Calu3 (cell line): ENCODE data around the gene PAQR3. TPM values are rescaled to one million over a fixed set of nuclear protein-coding genes. Genes with fewer than 3 reads are reported as not detected.

ENCODE experiments used
- BruUV-seq: library from RNA; stranded (reverse); fragments of 400-500 nt; replicated peaks from 2 replicates; lab custom pipeline; 2021; lab: Mats Ljungman, UMichigan
- CTCF ChIA-PET: fragments of 300-600 bp; sonication (Branson Sonifier 250); formaldehyde crosslinking; loops from one replicate; lab custom pipeline; 2022; ENCODE audit warnings: antibody characterized with exemption; lab: Charles Lee
- DNase-seq: peaks from one replicate; pipeline ENCODE4 v3.0.0; 2022
- H3K27ac Mint-ChIP-seq: one replicate; pipeline ENCODE4 v1.8.0; 2022; ENCODE audit warnings: mixed read lengths; ENCODE audit not compliant: unreplicated experiment
- H3K27me3 Mint-ChIP-seq: one replicate; pipeline ENCODE4 v1.8.0; 2022; ENCODE audit warnings: mixed read lengths; ENCODE audit not compliant: unreplicated experiment
- H3K36me3 Mint-ChIP-seq: one replicate; pipeline ENCODE4 v1.8.0; 2022; ENCODE audit warnings: mild to moderate bottlenecking, moderate library complexity, mixed read lengths; ENCODE audit not compliant: insufficient read depth, unreplicated experiment
- H3K4me1 Mint-ChIP-seq: one replicate; pipeline ENCODE4 v1.8.0; 2022; ENCODE audit warnings: mild to moderate bottlenecking, low read depth, mixed read lengths; ENCODE audit not compliant: unreplicated experiment
- H3K4me3 Mint-ChIP-seq: one replicate; pipeline ENCODE4 v1.8.0; 2022; ENCODE audit warnings: mild to moderate bottlenecking, low read depth, moderate library complexity, mixed read lengths; ENCODE audit not compliant: unreplicated experiment
- H3K9me3 Mint-ChIP-seq: one replicate; pipeline ENCODE4 v1.8.0; 2022; ENCODE audit warnings: low read depth, mixed read lengths; ENCODE audit not compliant: unreplicated experiment
- CTCF ChIP-seq: fragments of 200-600 bp; IDR thresholded peaks from one replicate; pipeline ENCODE4 v1.8.0; 2022; ENCODE audit warnings: antibody characterized with exemption; ENCODE audit not compliant: unreplicated experiment
- intact Hi-C: fragments of 100-400 bp; cut with micrococcal nuclease; formaldehyde crosslinking; loops from one replicate; pipeline ENCODE4 v1.10.0; 2022; ENCODE audit not compliant: unreplicated experiment
- total RNA-seq: library from RNA; stranded (reverse); gene quantifications from 2 replicates; pipeline ENCODE4 v1.2.3, GENCODE V29; 2022

Gene PAQR3
- total RNA-seq, 1 experiment from 2014 or later, result 14.1 TPM

- peaks cover 11% of the 10 kb centered on the region for H3K4me1 Mint-ChIP-seq
Measured at GRCh38 chr4:78930016-78930629, 9.1 kb downstream of the PAQR3 start.

GRCh38 chr4:78928835-78929234, 10.4 kb downstream of the PAQR3 start:
- Mint-ChIP-seq H3K9me3 (no peaks in the 10 kb centered on the region), H3K27ac (no peak overlapping the region), H3K36me3 (no peaks in the 10 kb centered on the region), H3K27me3 (no peaks in the 10 kb centered on the region), H3K4me3 (no peak overlapping the region), H3K4me1 (no peaks in the 10 kb centered on the region)
- BruUV-seq, result no TSS peak
- intact Hi-C loops, result no loop called here
- TF ChIP-seq CTCF, result no peak
- CTCF ChIA-PET, result no interaction called here
- no peak for DNase-seq

More at GRCh38 chr4:78930016-78930629, 9.1 kb downstream of the PAQR3 start:
- no peaks in the 10 kb centered on the region for H3K27me3 Mint-ChIP-seq
- no peaks in the 10 kb centered on the region for H3K9me3 Mint-ChIP-seq
- no peak overlapping the region for H3K27ac Mint-ChIP-seq
- no peaks in the 10 kb centered on the region for H3K36me3 Mint-ChIP-seq
- DNase-seq, result no peak
- no peak for TF ChIP-seq CTCF
- CTCF ChIA-PET, result no interaction called here
- no peak overlapping the region for H3K4me3 Mint-ChIP-seq
- BruUV-seq, result no TSS peak
- intact Hi-C loops, result no loop called here

- CTCF ChIA-PET, result no interaction called here
- no peaks in the 10 kb centered on the region for H3K36me3 Mint-ChIP-seq
- BruUV-seq, result no TSS peak
- TF ChIP-seq CTCF, result no peak
- no peak for DNase-seq
- no peaks in the 10 kb centered on the region for H3K4me1 Mint-ChIP-seq
- no peak overlapping the region for H3K27ac Mint-ChIP-seq
- intact Hi-C loops, result no loop called here
- H3K27me3 Mint-ChIP-seq, result no peaks in the 10 kb centered on the region
- H3K9me3 Mint-ChIP-seq, result no peaks in the 10 kb centered on the region
- no peak overlapping the region for H3K4me3 Mint-ChIP-seq
Measured at GRCh38 chr4:78926826-78927225, 12.4 kb downstream of the PAQR3 start.

- BruUV-seq, result no TSS peak
- intact Hi-C loops, result loop anchor here (5.0 kb wide), 1 partner anchor 966 kb away; no protein-coding TSS in a partner anchor
- no peak for TF ChIP-seq CTCF
- DNase-seq, result no peak
- H3K4me3 Mint-ChIP-seq, result no peak overlapping the region
- CTCF ChIA-PET, result interaction anchor here (1.4 kb wide), 1 partner anchor 9 kb away, joined by 3 read pairs; no protein-coding TSS in a partner anchor
- H3K27me3 Mint-ChIP-seq, result no peaks in the 10 kb centered on the region
- H3K27ac Mint-ChIP-seq, result no peak overlapping the region
- H3K36me3 Mint-ChIP-seq, result no peaks in the 10 kb centered on the region
- H3K9me3 Mint-ChIP-seq, result no peaks in the 10 kb centered on the region
- no peaks in the 10 kb centered on the region for H3K4me1 Mint-ChIP-seq
Measured at GRCh38 chr4:78923464-78924312, 15.6 kb downstream of the PAQR3 start.
